GF-D8 (cell line): ENCODE data around the gene C1orf56.

Experiments
- DNase-seq: peaks from one replicate; lab custom pipeline; 2025; lab: John Stamatoyannopoulos, UW

The C1orf56 gene

GRCh38 chr1:151047591-151047924 lies at the start of gene C1orf56:
Gene C1orf56 (plus strand): TSS chr1:151047751. CDS start chr1:151047848, 97 bp downstream.
- no peak for DNase-seq

- DNase-seq = no peak
Measured at GRCh38 chr1:150997949-150998348, 49.6 kb upstream of the C1orf56 start.

GRCh38 chr1:150999051-150999674 lies 48.4 kb upstream of the C1orf56 start:
- DNase-seq = peak; percentile 46

GRCh38 chr1:150999926-151000325 lies 47.6 kb upstream of the C1orf56 start:
- DNase-seq = no peak

- DNase-seq = no peak
Measured at GRCh38 chr1:151000408-151000807, 47.1 kb upstream of the C1orf56 start.

- DNase-seq = peak; percentile 6
Measured at GRCh38 chr1:151001602-151002001, 45.9 kb upstream of the C1orf56 start.

GRCh38 chr1:151002051-151002450 lies 45.5 kb upstream of the C1orf56 start:
- DNase-seq = no peak

- no peak for DNase-seq
Measured at GRCh38 chr1:151002611-151003010, 44.9 kb upstream of the C1orf56 start.

GRCh38 chr1:151003180-151003579 lies 44.4 kb upstream of the C1orf56 start:
- peak; percentile 66 for DNase-seq

- peak; percentile 6 for DNase-seq
Measured at GRCh38 chr1:151005729-151006319, 41.7 kb upstream of the C1orf56 start.

- DNase-seq = peak; percentile 66
Measured at GRCh38 chr1:151006327-151007052, 41.1 kb upstream of the C1orf56 start, which contains the start of gene MINDY1. Gene MINDY1 (minus strand): TSS chr1:151006902. CDS start chr1:151002617, 4,285 bp downstream.

- DNase-seq = no peak
Measured at GRCh38 chr1:151007853-151008243, 39.7 kb upstream of the C1orf56 start.

- peak; percentile 83 for DNase-seq
Measured at GRCh38 chr1:151008244-151009205, 39.0 kb upstream of the C1orf56 start, which contains the start of gene PRUNE1. Gene PRUNE1 (plus strand): TSS chr1:151008449. CDS start chr1:151008633, 184 bp downstream.

- DNase-seq = no peak
Measured at GRCh38 chr1:151009206-151009587, 38.4 kb upstream of the C1orf56 start.

GRCh38 chr1:151009674-151010345 lies 37.7 kb upstream of the C1orf56 start:
- no peak for DNase-seq

- DNase-seq = no peak
Measured at GRCh38 chr1:151010346-151010726, 37.2 kb upstream of the C1orf56 start.

GRCh38 chr1:151011154-151011850 lies 36.2 kb upstream of the C1orf56 start:
- no peak for DNase-seq

GRCh38 chr1:151012684-151013471 lies 34.7 kb upstream of the C1orf56 start:
- no peak for DNase-seq

- DNase-seq = peak; percentile 22
Measured at GRCh38 chr1:151013518-151013917, 34.0 kb upstream of the C1orf56 start.
